DMS53 treated with DMSO at 0.1 percent for 48 hours (cell line): ENCODE results near the gene WNT6.

Experiments
- DNase-seq: peaks from one replicate; lab custom pipeline; 2025; ENCODE audit not compliant: unreplicated experiment; lab: John Stamatoyannopoulos, UW

The WNT6 gene

GRCh38 chr2:218892693-218893348, 33.2 kb downstream of the WNT6 start:
- DNase-seq = peak; percentile 54

DNA sequence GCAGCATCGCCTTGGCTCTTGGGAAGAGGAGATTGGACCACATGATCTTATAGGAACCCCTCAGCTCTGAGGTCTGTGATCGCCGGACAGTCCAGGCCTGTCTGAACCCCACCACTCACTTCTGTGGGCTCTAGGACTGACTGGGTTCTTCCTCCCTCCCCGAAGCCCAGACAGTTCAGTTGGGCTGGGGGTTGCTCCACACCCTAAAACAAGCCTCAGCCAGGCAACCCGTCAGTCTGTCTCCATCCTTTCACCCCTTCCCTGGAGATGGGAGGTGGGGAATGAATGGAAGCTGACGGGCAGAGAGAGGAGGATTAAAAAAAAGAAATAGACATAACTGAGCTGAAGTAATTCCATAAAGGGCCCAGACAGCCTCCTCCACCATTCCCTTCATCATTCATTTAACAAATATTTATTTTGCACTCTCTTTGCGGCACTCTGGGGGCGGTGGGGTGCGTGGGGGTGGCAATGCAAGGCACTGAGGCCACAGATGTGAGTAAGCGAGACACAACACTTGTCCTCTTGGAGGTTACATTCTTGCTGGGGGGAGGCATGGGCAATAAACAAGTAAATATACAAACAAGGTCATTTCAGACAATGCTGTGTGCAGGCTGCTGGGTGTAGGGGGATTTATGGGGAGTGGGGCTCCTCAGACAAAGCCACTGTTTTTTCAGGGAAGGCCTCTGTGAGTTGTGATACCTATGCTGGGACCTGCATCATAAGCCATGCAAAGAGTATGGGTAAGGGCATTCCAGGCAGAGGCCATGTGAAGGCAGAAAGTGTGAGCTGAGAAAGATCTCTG, 33.9 kb downstream of the WNT6 start:
- no peak for DNase-seq

DNA sequence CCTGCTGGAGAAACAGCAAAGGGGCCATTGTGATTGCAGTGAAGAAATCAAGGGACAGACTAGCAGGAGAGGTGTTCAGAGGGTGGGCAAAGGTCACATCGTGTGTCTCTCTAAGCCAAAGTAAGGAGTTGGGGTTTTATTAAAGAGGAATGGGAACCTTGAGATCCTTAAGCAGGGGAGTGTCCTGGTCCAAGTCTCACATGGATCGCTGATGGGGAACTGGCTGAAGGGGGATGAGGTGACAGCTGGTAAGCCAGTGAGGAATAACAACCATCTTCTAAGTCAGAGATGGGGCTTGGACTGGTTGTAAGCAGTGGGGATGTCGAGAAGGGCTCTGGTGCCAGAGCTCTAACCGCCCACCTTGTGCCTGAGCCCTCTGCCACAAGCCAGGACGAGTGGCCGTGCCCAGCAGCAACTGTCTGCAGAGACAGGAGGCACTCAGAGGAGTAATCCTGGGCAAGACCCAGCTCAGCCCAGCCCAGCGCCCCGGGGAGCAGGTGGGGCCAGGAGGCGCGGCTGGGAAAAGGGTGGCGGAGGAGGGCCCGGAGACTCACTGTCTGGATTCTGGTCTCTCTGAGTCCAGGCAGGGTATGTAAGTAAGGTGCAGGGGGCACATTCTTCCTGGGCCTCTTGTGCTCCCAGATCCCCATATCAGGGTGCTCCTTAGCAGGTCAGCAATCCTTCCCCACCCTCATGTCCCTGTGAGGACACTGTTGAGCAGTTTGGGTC, 34.7 kb downstream of the WNT6 start:
- DNase-seq = no peak

DNA sequence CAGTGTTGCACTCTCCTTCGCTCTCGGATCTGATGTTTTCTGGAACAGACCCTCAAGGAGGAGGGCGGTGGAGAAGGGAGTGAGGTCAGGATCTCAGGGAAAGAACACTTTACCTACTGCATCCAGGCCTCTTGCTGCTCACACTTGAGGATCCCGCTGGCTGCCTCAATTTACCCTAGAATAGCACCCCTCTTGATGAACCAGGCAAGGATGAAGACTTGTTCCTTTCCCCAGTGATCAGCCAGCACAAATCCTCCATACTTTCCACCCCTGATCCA, 35.2 kb downstream of the WNT6 start:
- DNase-seq = no peak

- DNase-seq = no peak
Observed at GRCh38 chr2:218895326-218895725, 35.7 kb downstream of the WNT6 start.

DNA sequence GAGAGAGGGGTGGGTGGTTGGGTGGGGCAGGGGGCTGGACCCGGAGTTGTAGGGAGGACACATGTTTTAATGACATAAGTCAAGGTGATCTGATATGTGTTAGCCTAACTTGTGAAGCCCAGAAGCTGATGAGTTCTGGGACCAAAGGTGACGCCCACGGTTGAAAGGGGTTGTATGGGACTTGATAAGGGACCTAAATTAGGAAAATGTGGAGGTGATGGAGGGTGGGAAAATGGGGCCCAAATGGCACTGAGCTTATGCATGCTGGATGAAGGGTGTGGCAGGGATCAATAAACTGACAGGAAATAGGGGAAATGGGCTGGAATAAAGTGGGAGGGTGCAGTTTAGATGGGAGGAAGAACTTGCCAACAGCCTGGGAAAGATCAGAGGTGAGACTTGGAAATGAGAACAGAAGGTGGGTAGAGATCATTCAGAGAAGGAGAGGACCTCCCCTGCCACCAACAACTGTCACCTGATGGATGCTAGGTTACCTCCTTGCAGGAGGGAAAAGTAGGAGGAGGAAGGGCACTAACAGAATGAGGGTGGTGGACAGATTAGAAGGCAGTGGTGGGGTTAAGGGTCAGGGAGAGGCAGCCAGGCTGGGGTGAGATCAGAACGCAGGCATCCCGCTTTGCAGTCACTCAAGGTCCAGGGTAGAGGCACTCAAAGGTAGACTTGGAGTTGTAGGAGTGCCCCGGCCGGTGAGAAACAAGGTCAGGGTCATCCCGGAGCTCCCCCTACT, 36.3 kb downstream of the WNT6 start:
- no peak for DNase-seq

GRCh38 chr2:218896501-218897393, 37.1 kb downstream of the WNT6 start:
- DNase-seq = peak; percentile 19

GRCh38 chr2:218897394-218898108, 37.9 kb downstream of the WNT6 start:
- DNase-seq = no peak

GRCh38 chr2:218898109-218898878, 38.7 kb downstream of the WNT6 start:
- peak; percentile 25 for DNase-seq

DNA sequence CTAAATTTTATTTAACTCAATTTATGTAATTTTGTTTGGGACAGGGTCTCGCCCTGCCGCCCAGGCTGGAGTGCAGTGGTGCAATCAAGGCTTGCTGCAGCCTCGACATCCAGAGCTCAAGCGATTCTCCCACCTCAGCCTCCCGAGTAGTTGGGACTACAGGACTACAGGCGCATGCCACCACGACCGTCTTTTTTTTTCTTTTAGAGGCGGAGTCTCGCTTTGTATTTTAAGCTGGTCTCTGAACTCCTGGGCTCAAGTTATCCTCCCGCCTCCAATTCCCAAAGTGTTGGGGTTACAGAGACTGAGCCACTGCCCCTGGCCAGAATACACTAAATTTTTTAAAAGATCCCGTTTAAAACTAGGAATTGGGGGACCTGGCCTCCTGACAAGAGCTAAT, 39.5 kb downstream of the WNT6 start:
- DNase-seq = no peak

GRCh38 chr2:218902427-218902826, 42.8 kb downstream of the WNT6 start:
- no peak for DNase-seq

DNA sequence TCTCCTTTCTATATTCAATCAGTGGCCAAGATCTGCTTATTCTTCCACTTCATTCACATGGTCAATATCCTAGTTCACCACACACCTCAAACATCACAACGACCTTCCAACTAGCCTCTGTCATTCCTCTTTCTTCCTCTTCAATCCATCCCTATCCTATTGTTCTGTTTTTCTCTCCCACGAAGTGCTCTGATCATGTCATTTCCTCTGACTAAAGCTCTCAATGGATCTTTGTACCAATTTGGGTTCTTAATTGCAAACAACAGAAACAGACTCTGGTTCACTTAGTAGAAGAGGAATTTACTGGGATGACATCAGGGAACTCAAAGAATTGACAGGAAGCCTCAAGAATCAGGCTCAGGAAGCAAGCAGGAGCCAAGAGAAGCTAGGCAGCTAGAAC, 44.6 kb downstream of the WNT6 start:
- DNase-seq = no peak

GRCh38 chr2:218908721-218909619, 49.4 kb downstream of the WNT6 start:
- DNase-seq = peak; percentile 63

DNA sequence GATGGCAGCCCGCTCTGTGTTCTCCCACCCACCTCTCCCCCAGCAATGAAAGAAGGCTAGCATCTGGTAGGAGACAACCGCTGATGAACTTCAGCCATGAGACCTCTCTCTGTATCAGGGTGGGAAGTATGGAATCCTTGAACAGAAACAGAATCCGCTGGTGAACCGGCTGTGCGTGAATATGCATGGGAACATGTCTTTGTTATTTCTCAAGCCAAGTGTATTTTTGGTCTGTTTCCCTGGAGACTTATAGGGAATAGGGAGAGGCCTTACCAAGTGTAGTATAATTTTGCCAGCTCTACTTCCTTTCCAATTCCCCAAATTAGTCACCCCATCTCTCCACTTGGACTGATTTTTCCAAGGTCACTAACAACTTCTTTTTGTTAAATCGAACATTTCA, 51.1 kb downstream of the WNT6 start:
- DNase-seq = no peak

- DNase-seq = no peak
Observed at GRCh38 chr2:218920504-218920903, 60.9 kb downstream of the WNT6 start.
